Naive thymus-derived CD8-positive, alpha-beta T cell (primary cell): ENCODE data around the gene AUTS2. TPM values are rescaled to one million over a fixed set of nuclear protein-coding genes. Genes with fewer than 3 reads are reported as not detected.

Source experiments
- ATAC-seq, 2 donors: fragments of 150-1000 bp; cut with Tn5 transposase in 1 of 2; sonication (Bioruptor Pico), chemical (Tn5 transposase) in 1 of 2; 1 replicate in 1 of 2; 2 replicates in 1 of 2; pipeline ENCODE4 v1.10.0; 2021; ENCODE audit warnings: mild to moderate bottlenecking in 2 of 2, moderate library complexity in 2 of 2
- POLR2A ChIA-PET: fragments of 350-600 bp; sonication (Branson Sonifier 250); formaldehyde crosslinking; loops from one replicate; lab custom pipeline; 2021; ENCODE audit warnings: antibody characterized with exemption; lab: Charles Lee
- DNase-seq, 10 donors: peaks; one replicate each; pipeline versions ENCODE4 v3.0.0 to v3.0.0-alpha.2; 2020 to 2022
- H3K27ac Mint-ChIP-seq, 10 donors: one replicate each; pipeline ENCODE4 v1.8.0; 2020 to 2022; ENCODE audit warnings: mild to moderate bottlenecking in 10 of 10, mixed read lengths in 10 of 10, moderate library complexity in 4 of 10, inconsistent platforms in 1 of 10
- H3K27me3 Mint-ChIP-seq, 5 donors: one replicate each; pipeline ENCODE4 v1.8.0; 2021 to 2022; ENCODE audit warnings: mixed read lengths in 5 of 5
- H3K36me3 Mint-ChIP-seq, 3 donors: one replicate each; pipeline ENCODE4 v1.8.0; 2020 to 2022; ENCODE audit warnings: mixed read lengths in 3 of 3, mild to moderate bottlenecking in 2 of 3, inconsistent platforms in 1 of 3
- H3K4me1 Mint-ChIP-seq, 4 donors: one replicate each; pipeline ENCODE4 v1.8.0; 2021 to 2022; ENCODE audit warnings: mixed read lengths in 4 of 4
- H3K4me3 Mint-ChIP-seq, 10 donors: one replicate each; pipeline ENCODE4 v1.8.0; 2020 to 2022; ENCODE audit warnings: mild to moderate bottlenecking in 10 of 10, mixed read lengths in 10 of 10, moderate library complexity in 6 of 10, inconsistent platforms in 1 of 10
- H3K9me3 Mint-ChIP-seq, 9 donors: one replicate each; pipeline ENCODE4 v1.8.0; 2020 to 2022; ENCODE audit warnings: mixed read lengths in 9 of 9, mild to moderate bottlenecking in 3 of 9, inconsistent platforms in 1 of 9, moderate library complexity in 1 of 9
- polyA plus RNA-seq, 3 donors: library from polyadenylated mRNA; unstranded; fragments of 300-500 nt; fragmentation: Illumina TruSeq; gene quantifications; one replicate each; pipeline ENCODE4 v1.2.3, GENCODE V29; 2021
- total RNA-seq, 8 experiments: library from RNA in 2 of 8; stranded (reverse) in 2 of 8; gene quantifications; one replicate each; pipeline ENCODE4 v1.2.3 and lab custom pipeline; 2021 to 2026

Gene AUTS2
- total and polyA plus RNA-seq, 5 experiments from 2014 or later = 0.36 to 4.6 (median 3.0) TPM

- H3K9me3 Mint-ChIP-seq = no peaks in the 10 kb centered on the region
- H3K4me1 Mint-ChIP-seq = no peaks in the 10 kb centered on the region
- peaks cover 0 to 54% (median 6%) of the 10 kb centered on the region in 5 donors for H3K27me3 Mint-ChIP-seq
- DNase-seq = no peak
- H3K4me3 Mint-ChIP-seq = no peak overlapping the region
- no peak overlapping the region for H3K27ac Mint-ChIP-seq
- POLR2A ChIA-PET = no interaction called here
- H3K36me3 Mint-ChIP-seq = no peaks in the 10 kb centered on the region
- ATAC-seq = no peak
Measured at GRCh38 chr7:69619054-69619453, 20.8 kb downstream of the AUTS2 start.

- Mint-ChIP-seq H3K27me3 (peaks cover 0 to 54% (median 6%) of the 10 kb centered on the region in 5 donors), H3K4me3 (no peak overlapping the region), H3K4me1 (no peaks in the 10 kb centered on the region), H3K27ac (no peak overlapping the region), H3K36me3 (no peaks in the 10 kb centered on the region), H3K9me3 (no peaks in the 10 kb centered on the region)
- ATAC-seq = no peak
- POLR2A ChIA-PET = no interaction called here
- DNase-seq = no peak
Measured at GRCh38 chr7:69619635-69620034, 21.4 kb downstream of the AUTS2 start.

- Mint-ChIP-seq H3K9me3 (no peaks in the 10 kb centered on the region), H3K27me3 (peaks cover 0 to 58% (median 6%) of the 10 kb centered on the region in 5 donors), H3K4me1 (no peaks in the 10 kb centered on the region), H3K4me3 (no peak overlapping the region), H3K27ac (no peak overlapping the region), H3K36me3 (no peaks in the 10 kb centered on the region)
- DNase-seq (no peak), ATAC-seq (no peak)
- POLR2A ChIA-PET = no interaction called here
Measured at GRCh38 chr7:69620063-69620462, 21.8 kb downstream of the AUTS2 start.

GRCh38 chr7:69620650-69621049 lies 22.4 kb downstream of the AUTS2 start:
- ATAC-seq = no peak
- Mint-ChIP-seq H3K9me3 (no peaks in the 10 kb centered on the region), H3K4me3 (no peak overlapping the region), H3K36me3 (no peaks in the 10 kb centered on the region), H3K27me3 (peaks cover 1 to 64% (median 8%) of the 10 kb centered on the region in 5 donors), H3K27ac (no peak overlapping the region), H3K4me1 (no peaks in the 10 kb centered on the region)
- no peak for DNase-seq
- POLR2A ChIA-PET = no interaction called here

- no peaks in the 10 kb centered on the region for H3K36me3 Mint-ChIP-seq
- DNase-seq (no peak), ATAC-seq (no peak)
- H3K4me3 Mint-ChIP-seq = no peak overlapping the region
- POLR2A ChIA-PET = no interaction called here
- H3K9me3 Mint-ChIP-seq = no peaks in the 10 kb centered on the region
- H3K27ac Mint-ChIP-seq = no peak overlapping the region
- H3K4me1 Mint-ChIP-seq = no peaks in the 10 kb centered on the region
- H3K27me3 Mint-ChIP-seq = peaks cover 1 to 48% (median 7%) of the 10 kb centered on the region in 5 donors
Measured at GRCh38 chr7:69622014-69622835, 23.9 kb downstream of the AUTS2 start.

GRCh38 chr7:69622960-69623359 lies 24.7 kb downstream of the AUTS2 start:
- Mint-ChIP-seq H3K27me3 (peaks cover 1 to 42% (median 6%) of the 10 kb centered on the region in 5 donors), H3K4me1 (no peaks in the 10 kb centered on the region), H3K4me3 (no peak overlapping the region), H3K36me3 (no peaks in the 10 kb centered on the region), H3K9me3 (no peaks in the 10 kb centered on the region), H3K27ac (no peak overlapping the region)
- DNase-seq (no peak), ATAC-seq (no peak)
- POLR2A ChIA-PET = no interaction called here

- peaks cover 0 to 4% (median 0%) of the 10 kb centered on the region in 4 donors for H3K4me1 Mint-ChIP-seq
- ATAC-seq = no peak
- H3K4me3 Mint-ChIP-seq = no peak overlapping the region
- POLR2A ChIA-PET = no interaction called here
- H3K9me3 Mint-ChIP-seq = no peaks in the 10 kb centered on the region
- DNase-seq = no peak
- peaks cover 1 to 40% (median 8%) of the 10 kb centered on the region in 5 donors for H3K27me3 Mint-ChIP-seq
- no peaks in the 10 kb centered on the region for H3K36me3 Mint-ChIP-seq
- no peak overlapping the region for H3K27ac Mint-ChIP-seq
Measured at GRCh38 chr7:69624435-69625230, 26.4 kb downstream of the AUTS2 start.

- peaks cover 1 to 38% (median 9%) of the 10 kb centered on the region in 5 donors for H3K27me3 Mint-ChIP-seq
- no peak overlapping the region for H3K27ac Mint-ChIP-seq
- H3K4me1 Mint-ChIP-seq = peaks cover 0 to 5% (median 0%) of the 10 kb centered on the region in 4 donors
- no peak for ATAC-seq
- no peaks in the 10 kb centered on the region for H3K36me3 Mint-ChIP-seq
- H3K4me3 Mint-ChIP-seq = no peak overlapping the region
- no peak for DNase-seq
- POLR2A ChIA-PET = no interaction called here
- H3K9me3 Mint-ChIP-seq = no peaks in the 10 kb centered on the region
Measured at GRCh38 chr7:69625238-69625637, 27.0 kb downstream of the AUTS2 start.

GRCh38 chr7:69625798-69626197 lies 27.5 kb downstream of the AUTS2 start:
- Mint-ChIP-seq H3K4me3 (no peak overlapping the region), H3K27ac (no peak overlapping the region), H3K27me3 (peaks cover 1 to 34% (median 9%) of the 10 kb centered on the region in 5 donors), H3K4me1 (peaks cover 0 to 11% (median under 1%) of the 10 kb centered on the region in 4 donors), H3K9me3 (no peaks in the 10 kb centered on the region), H3K36me3 (no peaks in the 10 kb centered on the region)
- POLR2A ChIA-PET = no interaction called here
- DNase-seq = no peak
- no peak for ATAC-seq

- Mint-ChIP-seq H3K27me3 (peaks cover 0 to 16% (median 9%) of the 10 kb centered on the region in 5 donors), H3K4me1 (peaks cover 0 to 13% (median under 1%) of the 10 kb centered on the region in 4 donors), H3K27ac (no peak overlapping the region), H3K36me3 (no peaks in the 10 kb centered on the region), H3K9me3 (no peaks in the 10 kb centered on the region), H3K4me3 (no peak overlapping the region)
- POLR2A ChIA-PET = no interaction called here
- no peak for DNase-seq
- no peak for ATAC-seq
Measured at GRCh38 chr7:69630292-69630691, 32.0 kb downstream of the AUTS2 start.

- Mint-ChIP-seq H3K27ac (no peak overlapping the region), H3K36me3 (no peaks in the 10 kb centered on the region), H3K4me1 (peaks cover 0 to 13% (median under 1%) of the 10 kb centered on the region in 4 donors), H3K27me3 (peaks cover 0 to 12% (median 4%) of the 10 kb centered on the region in 5 donors), H3K4me3 (no peak overlapping the region), H3K9me3 (no peaks in the 10 kb centered on the region)
- ATAC-seq = no peak
- POLR2A ChIA-PET = no interaction called here
- no peak for DNase-seq
Measured at GRCh38 chr7:69631131-69631530, 32.9 kb downstream of the AUTS2 start.

- Mint-ChIP-seq H3K4me3 (no peak overlapping the region), H3K36me3 (no peaks in the 10 kb centered on the region), H3K27ac (no peak overlapping the region), H3K27me3 (peaks cover 0 to 12% (median 4%) of the 10 kb centered on the region in 5 donors), H3K4me1 (peaks cover 0 to 13% (median under 1%) of the 10 kb centered on the region in 4 donors), H3K9me3 (no peaks in the 10 kb centered on the region)
- POLR2A ChIA-PET = no interaction called here
- DNase-seq = no peak
- no peak for ATAC-seq
Measured at GRCh38 chr7:69632280-69632679, 34.0 kb downstream of the AUTS2 start.
